KG1 (cell line): Measurements from ENCODE around the gene MGLL.

Source experiments
- DNase-seq: peaks from one replicate; lab custom pipeline; 2025; lab: John Stamatoyannopoulos, UW

MGLL gene

GRCh38 chr3:127822041-127822681 lies at the start of gene MGLL:
MGLL (minus strand) TSS chr3:127822515; CDS start chr3:127822318, 197 bp downstream.
- no peak for DNase-seq

DNA sequence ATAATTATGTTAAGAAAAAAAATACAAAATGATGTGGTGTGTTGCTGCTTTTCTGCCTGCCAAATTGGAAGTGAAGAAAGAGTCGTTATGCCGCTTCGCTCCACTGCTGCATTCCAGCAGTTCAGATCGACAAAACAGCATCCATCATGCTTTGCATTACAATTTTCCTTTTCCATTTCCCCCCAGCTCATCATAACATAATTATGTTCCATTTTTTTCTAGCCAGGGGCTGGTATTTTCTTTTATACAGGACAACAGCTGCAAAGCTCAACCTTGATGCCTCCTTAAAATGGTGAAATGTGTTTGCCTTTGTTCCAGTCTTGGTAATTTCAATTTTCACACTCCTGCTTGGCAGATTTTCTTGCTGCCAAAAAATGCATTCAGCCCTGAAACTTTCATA lies 47.8 kb upstream of the MGLL start:
- no peak for DNase-seq

DNA sequence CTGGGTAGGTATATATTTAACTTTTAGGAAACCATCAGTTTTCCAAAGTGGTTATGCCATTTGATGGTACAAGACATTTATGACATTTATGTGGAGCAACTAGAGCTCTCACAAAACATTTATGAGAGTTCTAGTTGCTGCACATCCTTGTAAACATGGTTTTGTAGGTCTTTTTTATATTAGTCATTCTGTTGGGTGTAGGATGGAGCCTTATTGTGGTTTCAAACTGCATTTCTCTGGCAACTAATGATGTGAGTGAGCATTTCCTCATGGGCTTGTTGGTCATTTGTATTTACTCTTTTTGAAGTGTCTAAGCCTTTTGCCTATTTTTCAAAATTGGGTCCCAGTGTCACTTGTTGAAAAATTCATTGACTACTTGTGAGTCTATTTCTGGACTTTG lies 45.7 kb upstream of the MGLL start:
- no peak for DNase-seq

DNA sequence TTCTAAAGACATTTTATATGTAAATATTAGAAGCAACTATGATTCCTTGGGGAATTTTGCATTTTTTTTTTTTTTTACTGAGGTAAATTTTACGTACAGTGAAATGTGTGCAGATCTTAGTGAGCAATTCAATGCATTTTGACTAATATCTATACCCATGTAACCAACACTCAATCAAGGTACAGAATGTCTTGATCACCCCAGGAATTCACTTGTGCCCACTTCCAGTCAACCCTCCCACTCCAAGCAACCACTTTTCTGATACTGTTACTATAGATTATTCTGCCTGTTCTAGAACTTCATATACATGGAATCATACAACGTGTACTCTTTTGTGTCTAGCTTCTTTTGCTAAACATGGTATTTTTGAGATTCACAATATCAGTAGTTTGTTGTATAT lies 45.1 kb upstream of the MGLL start:
- no peak for DNase-seq

DNA sequence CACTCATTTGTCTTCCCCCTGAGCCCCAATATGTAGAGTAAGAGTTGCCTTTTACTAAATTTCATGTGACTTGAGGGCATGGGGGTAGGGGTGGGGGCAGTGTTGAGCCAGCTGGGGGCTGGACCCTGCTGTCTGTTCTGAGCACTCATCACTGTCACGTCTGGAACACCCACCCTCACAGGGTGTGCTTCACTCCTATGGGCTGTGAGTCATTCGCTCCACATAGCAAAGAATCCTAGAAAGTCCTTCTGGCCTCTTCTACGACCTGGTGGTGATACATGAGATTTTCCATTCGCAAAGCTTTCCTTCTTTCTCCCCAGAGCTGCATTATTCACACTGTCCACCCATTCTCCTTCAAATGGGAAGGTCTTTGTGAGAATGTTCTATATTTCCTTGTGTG lies 43.6 kb upstream of the MGLL start:
- DNase-seq, result no peak

GRCh38 chr3:127860211-127860696 lies 37.9 kb upstream of the MGLL start:
- no peak for DNase-seq

DNA sequence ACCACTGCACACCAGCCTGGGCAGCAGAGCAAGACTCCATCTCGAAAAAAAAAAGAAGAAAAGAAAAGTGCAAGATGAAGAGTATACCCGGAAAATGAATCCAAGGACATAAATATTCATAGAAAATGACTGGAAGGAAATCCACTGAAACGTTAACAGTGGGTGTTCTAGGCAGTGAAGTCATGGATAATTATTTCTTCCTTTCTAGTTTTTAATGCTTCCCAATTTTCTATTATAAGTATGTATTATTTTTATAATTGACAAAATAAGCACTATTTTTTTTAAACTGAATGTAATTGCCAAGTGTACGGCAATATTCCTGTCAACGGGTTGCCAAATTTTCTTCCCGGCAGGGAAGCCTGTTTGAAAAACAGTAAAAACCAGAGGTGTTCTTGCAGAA lies 37.4 kb upstream of the MGLL start:
- no peak for DNase-seq

GRCh38 chr3:127858937-127859336 lies 36.6 kb upstream of the MGLL start:
- no peak for DNase-seq

DNA sequence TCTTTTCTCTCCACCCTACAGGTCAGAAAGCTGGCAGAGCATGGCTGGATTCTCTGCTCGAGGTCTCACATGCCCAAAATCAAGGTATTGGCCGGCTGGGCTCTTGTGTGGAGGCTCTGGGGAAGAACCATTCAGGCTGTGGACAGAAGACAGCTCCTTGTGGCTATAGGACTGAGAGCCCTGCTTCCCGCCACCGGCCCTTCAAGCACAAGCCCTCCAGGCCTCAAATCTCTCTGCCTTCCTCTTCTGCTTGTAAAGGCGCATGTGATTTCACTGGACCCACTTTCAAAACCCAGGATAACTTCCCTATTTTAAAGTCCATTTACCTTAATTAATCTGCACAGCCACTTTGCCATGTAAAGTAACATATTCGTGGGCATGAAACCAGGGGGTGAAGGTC lies 36.2 kb upstream of the MGLL start:
- no peak for DNase-seq

GRCh38 chr3:127857333-127857732 lies 35.0 kb upstream of the MGLL start:
- DNase-seq, result no peak

- DNase-seq, result no peak
Measured at GRCh38 chr3:127856801-127857200, 34.5 kb upstream of the MGLL start.

GRCh38 chr3:127855246-127855645 lies 32.9 kb upstream of the MGLL start:
- DNase-seq, result no peak

DNA sequence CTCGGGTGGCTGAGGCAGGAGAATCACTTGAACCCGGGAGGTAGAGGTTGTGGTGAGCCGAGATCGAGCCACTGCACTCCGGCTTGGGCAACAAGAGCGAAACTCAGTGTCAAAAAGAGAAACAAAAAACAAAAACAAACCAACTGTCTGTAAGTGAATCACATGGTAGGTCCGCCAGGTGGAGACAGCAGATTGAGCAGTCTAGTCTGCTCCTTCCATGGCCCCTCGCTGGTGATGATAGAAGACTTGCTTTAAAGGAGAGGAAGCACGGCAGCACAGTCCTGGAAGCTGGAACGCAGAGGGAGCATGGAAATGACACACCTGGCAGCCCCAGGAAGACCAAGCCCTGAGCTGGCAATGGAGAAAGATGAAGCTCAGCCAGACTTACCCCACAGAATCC lies 31.4 kb upstream of the MGLL start:
- DNase-seq, result no peak

- DNase-seq, result no peak
Measured at GRCh38 chr3:127851899-127852298, 29.6 kb upstream of the MGLL start.

DNA sequence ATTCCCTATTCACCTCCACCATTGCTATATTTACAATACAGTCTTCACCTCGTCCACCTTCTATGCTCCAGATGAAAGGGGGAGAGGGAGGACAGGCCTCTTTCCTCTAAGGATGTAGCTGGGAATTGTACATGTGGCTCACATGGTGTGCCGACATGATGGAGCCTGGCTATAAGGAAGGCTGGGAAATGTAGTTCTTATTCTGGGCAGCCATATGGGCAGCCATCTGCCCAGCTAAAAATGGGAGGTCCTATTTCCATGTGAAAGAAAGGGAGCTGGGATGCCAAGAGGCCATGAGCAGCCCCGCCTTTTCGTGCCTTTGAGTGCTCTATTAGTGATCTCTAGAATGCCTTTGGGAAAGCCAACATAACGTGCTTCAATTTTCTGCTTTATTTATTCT lies 27.1 kb upstream of the MGLL start:
- DNase-seq, result no peak

- DNase-seq, result no peak
Measured at GRCh38 chr3:127848131-127849129, 26.1 kb upstream of the MGLL start.

DNA sequence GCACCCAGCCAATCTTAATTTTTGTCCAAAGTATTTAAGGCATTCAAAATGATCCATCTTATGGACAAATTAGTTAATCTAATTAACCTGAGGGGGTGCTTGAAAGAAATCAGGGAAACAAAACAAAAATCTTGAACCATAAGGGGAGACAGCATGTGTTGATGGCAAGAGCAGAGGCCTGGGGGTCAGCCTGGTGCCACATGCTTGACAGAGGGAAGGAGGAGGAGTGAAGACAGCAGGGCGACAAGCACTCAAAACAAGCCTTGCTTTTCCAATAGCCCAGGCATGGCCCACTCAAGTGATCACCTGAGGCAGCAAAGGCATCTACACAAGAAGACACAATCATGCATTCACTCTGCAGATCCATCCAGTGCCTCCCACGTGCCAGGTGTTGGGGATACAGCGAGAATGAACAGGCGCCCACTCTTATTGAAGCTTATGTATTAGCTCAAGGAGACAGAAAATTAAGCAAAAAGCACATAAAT lies 25.0 kb upstream of the MGLL start:
- DNase-seq, result no peak

DNA sequence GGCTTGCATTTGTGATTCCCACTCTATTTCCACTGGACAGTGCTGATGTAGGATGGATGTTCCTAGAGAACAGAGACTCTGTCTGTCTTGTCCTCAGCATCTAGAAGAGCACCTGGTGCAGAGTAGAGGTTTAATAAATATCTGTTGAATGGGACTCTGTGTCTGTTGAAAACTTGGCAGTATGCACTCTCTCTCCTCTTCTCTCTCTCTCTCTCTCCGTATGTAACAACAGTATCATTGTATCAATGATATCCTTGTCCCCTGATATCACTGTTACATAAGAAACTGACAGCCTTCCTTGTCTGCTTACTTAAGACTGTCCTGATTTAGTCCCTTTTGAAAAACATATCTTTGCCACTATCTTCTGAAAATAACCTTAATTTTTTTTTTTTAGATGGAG lies 24.3 kb upstream of the MGLL start:
- no peak for DNase-seq

- no peak for DNase-seq
Measured at GRCh38 chr3:127844326-127844942, 22.1 kb upstream of the MGLL start.

- no peak for DNase-seq
Measured at GRCh38 chr3:127840671-127841070, 18.4 kb upstream of the MGLL start.

DNA sequence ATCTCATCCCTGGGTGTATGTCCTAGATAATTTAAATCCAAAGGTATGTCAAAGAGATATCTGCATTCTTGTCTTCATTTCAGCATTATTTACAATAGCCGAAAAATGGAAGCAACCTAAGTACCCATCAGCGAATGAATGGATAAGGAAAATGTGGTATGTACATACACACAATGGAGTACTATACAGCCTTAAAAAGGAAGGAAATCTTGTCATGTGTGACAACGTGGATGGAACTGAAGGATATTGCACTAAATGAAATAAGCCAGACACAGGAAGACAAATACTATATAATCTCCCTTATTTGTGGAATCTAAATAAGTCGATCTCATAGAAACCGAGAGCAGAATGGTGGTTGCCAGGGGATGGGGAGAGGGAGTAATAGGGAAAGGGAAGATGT lies 16.8 kb upstream of the MGLL start:
- no peak for DNase-seq

- no peak for DNase-seq
Measured at GRCh38 chr3:127835993-127836882, 13.9 kb upstream of the MGLL start.
